ENCODE data around the gene ITGA11. TPM values are rescaled to one million over a fixed set of nuclear protein-coding genes. Genes with fewer than 3 reads are reported as not detected.

Gene ITGA11
- polyA plus RNA-seq, 1 of the 3 experiments (the other 2 are of a cell fraction): 0.49 TPM

- Histone ChIP-seq H3K4me3 (ENCODE audit: low read depth in 2 of 2, low read length in 1 of 2) (no peak overlapping the region), H3K9ac (no peak overlapping the region), H3F3A (replicated peaks; ENCODE audit: insufficient read depth) (peaks cover 3% of the 10 kb centered on the region), H3K4me2 (no peak overlapping the region), H3K4me1 (ENCODE audit: control insufficient read depth in 1 of 2, insufficient read depth in 2 of 2, low read depth in 1 of 2, low read length in 1 of 2) (no peaks in the 10 kb centered on the region), H3K36me3 (replicated peaks in 1 of 2; ENCODE audit: control insufficient read depth in 1 of 2, insufficient read depth in 2 of 2, low read length in 1 of 2) (no peaks in the 10 kb centered on the region), H4K20me1 (ENCODE audit: insufficient read depth) (no peaks in the 10 kb centered on the region), H3K9me2 (no peaks in the 10 kb centered on the region), H2AFZ (ENCODE audit: low read depth) (no peak overlapping the region), H3K27ac (ENCODE audit: low read depth in 2 of 2, low read length in 1 of 2) (no peak overlapping the region), H3K79me2 (ENCODE audit: insufficient read depth) (no peaks in the 10 kb centered on the region), H3K27me3 (ENCODE audit: insufficient read depth) (no peaks in the 10 kb centered on the region), H3K9me3 (no peaks in the 10 kb centered on the region)
- no peak for TF ChIP-seq SIN3A (IDR thresholded peaks at IDR 0.05; ENCODE audit: borderline replicate concordance, low read depth, low read length)
- TF ChIP-seq CHD2 (IDR thresholded peaks at IDR 0.05; ENCODE audit: low read length, partially characterized antibody): no peak
- no peak for TF ChIP-seq NRF1 (IDR thresholded peaks at IDR 0.05; ENCODE audit: low read depth, low read length)
- no peak for TF ChIP-seq GABPA (IDR thresholded peaks at IDR 0.05; ENCODE audit: low read depth)
- TF ChIP-seq ELF1 (IDR thresholded peaks at IDR 0.05): no peak
- TF ChIP-seq USF1 (IDR thresholded peaks at IDR 0.05; ENCODE audit: borderline replicate concordance, low read depth): no peak
- TF ChIP-seq EP300 (IDR thresholded peaks at IDR 0.05; ENCODE audit: borderline replicate concordance in 1 of 2, low read depth in 1 of 2, low read length in 1 of 2): no peak
- TF ChIP-seq RAD21 (IDR thresholded peaks at IDR 0.05; ENCODE audit: low read length): no peak
- no peak for TF ChIP-seq REST (IDR thresholded peaks at IDR 0.05; ENCODE audit: low read depth, low read length)
- TF ChIP-seq IRF3 (IDR thresholded peaks at IDR 0.05; ENCODE audit: low read depth, low read length): no peak
- TF ChIP-seq RCOR1 (IDR thresholded peaks at IDR 0.05; ENCODE audit: low read length): no peak
- TF ChIP-seq MAX (IDR thresholded peaks at IDR 0.05; ENCODE audit: low read depth): no peak
- DNase-seq: no peak
- 73% methylated on average over 2 of the region's 2 CpGs for WGBS (ENCODE audit: low lambda C conversion rate)
- CTCF ChIA-PET: interaction anchor here (1.0 to 1.9 kb wide), 4 partner anchors 10 to 612 kb away, joined by 3 to 10 read pairs (median 4); no protein-coding TSS in a partner anchor
- POLR2A ChIA-PET: interaction anchor here (1.4 kb wide), 1 partner anchor 13 kb away, joined by 5 read pairs; the partner anchor contains the start of gene FEM1B
Measured at GRCh38 chr15:68264282-68264681, 167.7 kb downstream of the ITGA11 start.

All from SK-N-SH (cell line).